ENCODE results near the gene AGAP1. TPM values are rescaled to one million over a fixed set of nuclear protein-coding genes. Genes with fewer than 3 reads are reported as not detected.

AGAP1 gene
- total RNA-seq (10 to 100 TPM; 16.1 to 27.6 (median 19.4) TPM), polyA plus RNA-seq (1 to 10 TPM; 5.0 to 6.8 TPM)

GRCh38 chr2:235493775-235494715, at the start of gene AGAP1:
AGAP1 (plus strand) TSS chr2:235494043.
- no peaks in the 10 kb centered on the region for H3K4me1 ChIP-seq
- TF ChIP-seq, protein P1, sequence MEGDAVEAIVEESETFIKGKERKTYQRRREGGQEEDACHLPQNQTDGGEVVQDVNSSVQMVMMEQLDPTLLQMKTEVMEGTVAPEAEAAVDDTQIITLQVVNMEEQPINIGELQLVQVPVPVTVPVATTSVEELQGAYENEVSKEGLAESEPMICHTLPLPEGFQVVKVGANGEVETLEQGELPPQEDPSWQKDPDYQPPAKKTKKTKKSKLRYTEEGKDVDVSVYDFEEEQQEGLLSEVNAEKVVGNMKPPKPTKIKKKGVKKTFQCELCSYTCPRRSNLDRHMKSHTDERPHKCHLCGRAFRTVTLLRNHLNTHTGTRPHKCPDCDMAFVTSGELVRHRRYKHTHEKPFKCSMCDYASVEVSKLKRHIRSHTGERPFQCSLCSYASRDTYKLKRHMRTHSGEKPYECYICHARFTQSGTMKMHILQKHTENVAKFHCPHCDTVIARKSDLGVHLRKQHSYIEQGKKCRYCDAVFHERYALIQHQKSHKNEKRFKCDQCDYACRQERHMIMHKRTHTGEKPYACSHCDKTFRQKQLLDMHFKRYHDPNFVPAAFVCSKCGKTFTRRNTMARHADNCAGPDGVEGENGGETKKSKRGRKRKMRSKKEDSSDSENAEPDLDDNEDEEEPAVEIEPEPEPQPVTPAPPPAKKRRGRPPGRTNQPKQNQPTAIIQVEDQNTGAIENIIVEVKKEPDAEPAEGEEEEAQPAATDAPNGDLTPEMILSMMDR (IDR thresholded peaks at IDR 0.05): no peak
- intact Hi-C loops (cut with DNase I): loop anchor here in 1 of 3 donors (10.0 kb wide), 1 partner anchor 359 kb away; no protein-coding TSS in a partner anchor
- H3K4me3 ChIP-seq: peak within 1 kb of the TSS; percentile 53 to 67 (median 66)
- no peaks in the 10 kb centered on the region for H3K9me3 ChIP-seq
- H3K27ac ChIP-seq: peak within 1 kb of the TSS; percentile 37 to 83 (median 80)
- FAIRE-seq (no peak), ATAC-seq (peak; percentile 82 to 89 (median 85)), DNase-seq (peak; percentile 89 to 97 (median 95))
- no peaks in the 10 kb centered on the region for H3K36me3 ChIP-seq
- H3K27me3 ChIP-seq: no peaks in the 10 kb centered on the region
- WGBS, 2 donors: 1% methylated on average over 68 to 156 of the region's 156 CpGs

DNA sequence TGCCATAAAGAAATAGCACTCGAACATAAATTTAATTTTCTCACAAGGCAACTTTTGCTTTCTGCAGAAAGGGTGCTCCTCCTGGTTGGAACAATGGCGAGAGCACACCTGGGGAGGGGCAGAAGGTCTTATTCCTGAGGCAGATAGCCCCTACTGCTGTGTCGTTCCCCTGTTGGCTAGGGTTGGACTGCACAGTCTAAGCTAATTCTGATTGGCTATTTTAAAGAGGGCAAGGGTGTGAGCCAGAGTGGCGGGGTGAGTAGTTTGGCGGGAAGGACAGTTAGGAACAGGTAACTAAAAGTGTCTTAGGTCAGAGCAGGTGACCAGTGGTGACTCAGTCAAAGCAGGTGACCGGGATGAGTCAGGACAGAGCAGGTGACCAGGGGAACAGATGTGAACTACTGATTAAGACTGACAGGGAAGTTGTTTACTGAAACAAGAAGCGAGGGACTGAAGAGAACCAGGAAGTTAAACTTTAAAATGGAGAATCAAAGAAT, 49.7 kb upstream of the AGAP1 start:
- H3K9me3 ChIP-seq: no peaks in the 10 kb centered on the region
- DNase-seq (no peak), ATAC-seq (peak in 2 of 4 donors; percentile 20 to 26), FAIRE-seq (no peak)
- no peaks in the 10 kb centered on the region for H3K27me3 ChIP-seq
- 91 to 92% methylated on average over 7 of the region's 7 CpGs for WGBS, 2 donors
- no peaks in the 10 kb centered on the region for H3K4me1 ChIP-seq
- H3K4me3 ChIP-seq: no peak overlapping the region
- TF ChIP-seq, protein P1 (IDR thresholded peaks at IDR 0.05): no peak
- no peak overlapping the region for H3K27ac ChIP-seq
- no peaks in the 10 kb centered on the region for H3K36me3 ChIP-seq
- intact Hi-C loops (cut with DNase I): no loop called here

GRCh38 chr2:235445116-235445515, 48.7 kb upstream of the AGAP1 start:
- TF ChIP-seq, protein P1 (IDR thresholded peaks at IDR 0.05): no peak
- Histone ChIP-seq H3K27ac (no peak overlapping the region), H3K9me3 (no peaks in the 10 kb centered on the region), H3K36me3 (no peaks in the 10 kb centered on the region), H3K4me1 (peaks cover 0 to 5% (median 0%) of the 10 kb centered on the region in 3 donors), H3K27me3 (no peaks in the 10 kb centered on the region), H3K4me3 (no peak overlapping the region)
- no peak for DNase-seq
- intact Hi-C loops (cut with DNase I): no loop called here
- ATAC-seq: no peak
- 83 to 87% methylated on average over 6 of the region's 6 CpGs for WGBS, 2 donors
- FAIRE-seq: no peak

DNA sequence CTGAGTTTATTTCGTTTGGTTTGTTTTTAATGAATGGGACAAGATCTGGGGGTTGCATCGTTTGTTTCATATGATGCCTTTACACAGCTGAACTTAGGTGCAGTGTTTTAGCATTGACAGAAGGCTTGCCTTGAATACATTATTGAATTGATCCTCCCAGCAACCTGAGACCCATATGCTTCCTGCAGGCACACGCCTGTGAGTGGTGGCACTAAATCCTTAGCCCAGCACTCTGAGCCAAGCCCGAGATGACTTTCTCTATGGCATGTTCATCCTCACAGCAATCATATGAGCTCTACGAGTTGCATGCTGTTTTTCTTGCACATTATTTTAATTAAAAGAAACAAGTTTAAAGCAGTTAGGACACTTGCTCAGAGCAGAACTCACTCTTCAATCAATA, 47.8 kb upstream of the AGAP1 start:
- intact Hi-C loops (cut with DNase I): no loop called here
- H3K4me1 ChIP-seq: peaks cover 0 to 5% (median 0%) of the 10 kb centered on the region in 3 donors
- FAIRE-seq: no peak
- ATAC-seq: no peak
- H3K27ac ChIP-seq: no peak overlapping the region
- H3K9me3 ChIP-seq: no peaks in the 10 kb centered on the region
- no peaks in the 10 kb centered on the region for H3K36me3 ChIP-seq
- TF ChIP-seq, protein P1 (IDR thresholded peaks at IDR 0.05): no peak
- H3K27me3 ChIP-seq: no peaks in the 10 kb centered on the region
- H3K4me3 ChIP-seq: no peak overlapping the region
- 79 to 85% methylated on average over 5 of the region's 5 CpGs for WGBS, 2 donors
- DNase-seq: no peak
